Natural killer cell (primary cell): ENCODE results near the gene CCL21. TPM values are rescaled to one million over a fixed set of nuclear protein-coding genes. Genes with fewer than 3 reads are reported as not detected.
"Not testable (repeated sequence)": the region's sequence is repeated elsewhere in the genome, so short reads cannot be mapped to it uniquely, and the experiment has no call there.

Experiments
- ATAC-seq, 3 donors: fragments of 150-1000 bp in 2 of 3; fragments of 200-7000 bp in 1 of 3; cut with Tn5 transposase; 1 replicate in 1 of 3; 2 replicates in 2 of 3; pipeline ENCODE4 v1.10.0; 2021; ENCODE audit warnings: mild to moderate bottlenecking in 2 of 3, moderate library complexity in 2 of 3
- DNase-seq, 2 donors: peaks; one replicate each; pipeline versions ENCODE4 v3.0.0 to v3.0.0-alpha.2; 2013 to 2021; ENCODE audit warnings: mixed read lengths in 1 of 2
- H3K27ac ChIP-seq: one replicate; pipeline ENCODE4 v1.5.1; 2013; ENCODE audit warnings: mild to moderate bottlenecking, low read length
- H3K27me3 ChIP-seq: one replicate; pipeline ENCODE4 v1.6.1; 2013; ENCODE audit warnings: low read length; ENCODE audit not compliant: control insufficient read depth, insufficient read depth
- H3K36me3 ChIP-seq: one replicate; pipeline ENCODE4 v1.6.1; 2013; ENCODE audit warnings: low read length; ENCODE audit not compliant: control insufficient read depth, insufficient read depth
- H3K4me1 ChIP-seq: one replicate; pipeline ENCODE4 v1.6.1; 2013; ENCODE audit warnings: low read length; ENCODE audit not compliant: control insufficient read depth, insufficient read depth
- H3K4me3 ChIP-seq: one replicate; pipeline ENCODE4 v1.5.1; 2013; ENCODE audit warnings: low read length
- H3K9me3 ChIP-seq: one replicate; pipeline ENCODE4 v1.6.1; 2013; ENCODE audit warnings: low read length; ENCODE audit not compliant: control insufficient read depth, insufficient read depth
- H3K27ac Mint-ChIP-seq, 2 donors: one replicate each; pipeline ENCODE4 v1.8.0; 2022; ENCODE audit warnings: mild to moderate bottlenecking in 2 of 2, mixed read lengths in 2 of 2, moderate library complexity in 1 of 2
- H3K27me3 Mint-ChIP-seq, 2 donors: one replicate each; pipeline ENCODE4 v1.8.0; 2022; ENCODE audit warnings: low read depth in 2 of 2, mixed read lengths in 2 of 2
- H3K36me3 Mint-ChIP-seq: one replicate; pipeline ENCODE4 v1.8.0; 2022; ENCODE audit warnings: mixed read lengths
- H3K4me1 Mint-ChIP-seq, 2 donors: one replicate each; pipeline ENCODE4 v1.8.0; 2022; ENCODE audit warnings: mixed read lengths in 2 of 2
- H3K4me3 Mint-ChIP-seq: one replicate; pipeline ENCODE4 v1.8.0; 2022; ENCODE audit warnings: mild to moderate bottlenecking, moderate library complexity, mixed read lengths
- H3K9me3 Mint-ChIP-seq, 2 donors: one replicate each; pipeline ENCODE4 v1.8.0; 2022; ENCODE audit warnings: mixed read lengths in 2 of 2
- WGBS: methylation state at CpG from one replicate; pipeline ENCODE4 v1.1.7; 2013; ENCODE audit warnings: missing lambda C conversion rate; ENCODE audit not compliant: insufficient coverage; 5-methylcytosine and 5-hydroxymethylcytosine counted together
- intact Hi-C: fragments of 100-400 bp; cut with micrococcal nuclease; formaldehyde crosslinking; loops from one replicate; pipeline ENCODE4 v1.14.2; 2022
- total RNA-seq, 4 donors: library from RNA; stranded (reverse); fragments of 120-200 nt in 1 of 4; gene quantifications; one replicate each; pipeline versions ENCODE4 v1.2.3 to v1.2.4, GENCODE V29; 2013 to 2022
- TF ChIP-seq, protein P1 (sequence below): fragments of 200-600 bp; IDR thresholded peaks from one replicate; pipeline ENCODE4 v1.8.0; 2022; ENCODE audit warnings: antibody characterized with exemption

CCL21 gene, protein sequence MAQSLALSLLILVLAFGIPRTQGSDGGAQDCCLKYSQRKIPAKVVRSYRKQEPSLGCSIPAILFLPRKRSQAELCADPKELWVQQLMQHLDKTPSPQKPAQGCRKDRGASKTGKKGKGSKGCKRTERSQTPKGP
- total RNA-seq: not detected
- 0.16 TPM for total RNA-seq (2013)

DNA sequence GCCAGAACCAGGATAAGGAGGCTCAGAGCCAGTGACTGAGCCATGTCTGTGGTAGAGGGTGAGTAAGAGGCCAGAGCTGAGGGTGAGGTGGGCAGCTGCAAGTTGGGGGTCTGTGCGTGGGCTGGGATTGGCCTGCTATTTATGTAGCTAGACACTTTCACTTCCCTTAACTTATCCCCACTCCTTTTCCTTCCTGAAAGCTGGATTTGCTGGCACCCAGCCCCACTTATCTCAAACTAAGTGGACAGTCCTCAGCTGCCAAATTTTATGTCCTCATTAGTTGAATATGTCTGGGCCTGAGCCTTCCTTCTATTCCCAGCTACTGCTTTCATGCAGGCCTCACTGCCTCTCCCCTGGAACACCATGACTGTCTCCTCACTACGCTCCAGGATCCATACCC lies at the start of gene CCL21:
Gene CCL21 (minus strand): TSS at position 114 of the 400 bp plus-strand sequence. CDS start 70 bp downstream, at position 44.
- DNase-seq: no peak
- no peak within 1 kb of the TSS for H3K27ac ChIP-seq
- Mint-ChIP-seq H3K27me3 (peaks cover 16 to 27% of the 10 kb centered on the region in 2 donors), H3K36me3 (no peaks in the 10 kb centered on the region), H3K4me1 (no peaks in the 10 kb centered on the region), H3K27ac (no peak within 1 kb of the TSS), H3K9me3 (no peaks in the 10 kb centered on the region), H3K4me3 (no peak within 1 kb of the TSS)
- no peaks in the 10 kb centered on the region for H3K4me1 ChIP-seq
- no peaks in the 10 kb centered on the region for H3K27me3 ChIP-seq
- no peaks in the 10 kb centered on the region for H3K9me3 ChIP-seq
- no peak within 1 kb of the TSS for H3K4me3 ChIP-seq
- no peak for ATAC-seq
- intact Hi-C loops: no loop called here
- no peaks in the 10 kb centered on the region for H3K36me3 ChIP-seq
- no CpG with 5 or more reads among the region's 2 CpGs for WGBS
- TF ChIP-seq, protein P1, sequence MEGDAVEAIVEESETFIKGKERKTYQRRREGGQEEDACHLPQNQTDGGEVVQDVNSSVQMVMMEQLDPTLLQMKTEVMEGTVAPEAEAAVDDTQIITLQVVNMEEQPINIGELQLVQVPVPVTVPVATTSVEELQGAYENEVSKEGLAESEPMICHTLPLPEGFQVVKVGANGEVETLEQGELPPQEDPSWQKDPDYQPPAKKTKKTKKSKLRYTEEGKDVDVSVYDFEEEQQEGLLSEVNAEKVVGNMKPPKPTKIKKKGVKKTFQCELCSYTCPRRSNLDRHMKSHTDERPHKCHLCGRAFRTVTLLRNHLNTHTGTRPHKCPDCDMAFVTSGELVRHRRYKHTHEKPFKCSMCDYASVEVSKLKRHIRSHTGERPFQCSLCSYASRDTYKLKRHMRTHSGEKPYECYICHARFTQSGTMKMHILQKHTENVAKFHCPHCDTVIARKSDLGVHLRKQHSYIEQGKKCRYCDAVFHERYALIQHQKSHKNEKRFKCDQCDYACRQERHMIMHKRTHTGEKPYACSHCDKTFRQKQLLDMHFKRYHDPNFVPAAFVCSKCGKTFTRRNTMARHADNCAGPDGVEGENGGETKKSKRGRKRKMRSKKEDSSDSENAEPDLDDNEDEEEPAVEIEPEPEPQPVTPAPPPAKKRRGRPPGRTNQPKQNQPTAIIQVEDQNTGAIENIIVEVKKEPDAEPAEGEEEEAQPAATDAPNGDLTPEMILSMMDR: no peak

DNA sequence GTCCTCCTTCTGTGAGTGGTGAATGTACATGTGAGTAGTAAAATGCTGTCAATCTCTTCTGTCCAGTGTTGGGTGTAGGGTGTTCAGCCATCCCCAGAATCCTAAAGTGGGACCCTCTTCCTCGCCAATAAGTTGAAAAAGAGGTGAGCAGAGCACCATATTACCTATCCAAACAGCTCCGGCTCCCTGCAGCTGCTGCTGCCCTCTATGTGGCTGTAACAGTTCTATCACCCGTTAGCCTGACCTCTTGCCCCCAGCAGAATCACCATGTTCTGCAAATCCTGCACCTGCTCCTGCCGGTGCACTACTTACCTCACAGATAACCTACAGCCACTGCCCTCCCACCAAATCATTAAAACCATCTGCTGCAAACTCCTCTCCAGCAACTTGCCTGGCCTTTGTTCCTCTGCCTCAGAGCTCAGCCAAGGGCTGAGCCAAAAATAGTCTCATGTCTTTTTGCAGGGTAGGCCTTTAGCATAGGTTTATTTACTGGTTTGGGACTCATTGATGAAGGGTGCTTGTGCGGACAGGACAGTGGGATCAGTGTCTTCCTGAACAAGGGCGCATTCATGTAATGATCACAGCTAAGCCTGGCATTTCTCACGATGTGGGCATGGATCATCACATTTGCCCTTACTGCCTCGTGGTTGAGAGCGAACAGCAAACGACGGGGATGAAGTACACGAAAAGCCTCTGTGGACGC lies 49.6 kb upstream of the CCL21 start:
- TF ChIP-seq, protein P1: no peak
- Histone ChIP-seq H3K27ac (no peak overlapping the region), H3K27me3 (peaks cover 12% of the 10 kb centered on the region), H3K4me3 (no peak overlapping the region), H3K36me3 (no peaks in the 10 kb centered on the region), H3K4me1 (peaks cover 3% of the 10 kb centered on the region), H3K9me3 (no peaks in the 10 kb centered on the region)
- no peak overlapping the region for H3K4me3 Mint-ChIP-seq
- WGBS: 86% methylated on average over 13 of the region's 13 CpGs
- intact Hi-C loops: loop anchor here (5.0 kb wide), 1 partner anchor 718 kb away; no protein-coding TSS in a partner anchor
- DNase-seq (no peak), ATAC-seq (no peak)
- H3K9me3 Mint-ChIP-seq: no peaks in the 10 kb centered on the region
- peaks cover 19 to 34% of the 10 kb centered on the region in 2 donors for H3K27me3 Mint-ChIP-seq
- no peaks in the 10 kb centered on the region for H3K36me3 Mint-ChIP-seq
- peaks cover 0 to 5% of the 10 kb centered on the region in 2 donors for H3K4me1 Mint-ChIP-seq
- no peak overlapping the region for H3K27ac Mint-ChIP-seq

DNA sequence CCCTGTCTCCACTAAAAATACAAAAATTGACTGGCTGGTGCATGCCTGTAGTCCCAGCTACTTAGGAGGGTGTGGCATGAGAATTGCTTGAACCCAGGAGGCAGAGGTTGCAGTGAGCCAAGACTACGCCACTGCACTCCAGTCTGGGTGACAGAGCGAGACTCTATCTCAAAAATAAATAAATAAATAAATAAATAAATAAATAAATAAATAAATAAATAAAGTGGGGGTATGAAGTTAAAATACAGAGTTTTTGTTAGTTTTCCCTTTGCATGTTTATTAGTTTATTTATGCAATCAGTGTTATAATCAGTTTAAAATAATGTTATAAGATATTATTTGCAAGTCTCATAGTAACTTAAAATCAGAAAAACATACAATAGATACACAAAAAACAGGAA lies 40.4 kb upstream of the CCL21 start:
- Mint-ChIP-seq H3K36me3 (peaks cover 11% of the 10 kb centered on the region), H3K27me3 (peaks cover 34 to 60% of the 10 kb centered on the region in 2 donors)
- H3K4me3 Mint-ChIP-seq, H3K27me3 ChIP-seq, H3K27ac ChIP-seq, intact Hi-C loops, H3K4me1 ChIP-seq, H3K4me3 ChIP-seq, ATAC-seq, DNase-seq, H3K36me3 ChIP-seq, H3K9me3 Mint-ChIP-seq, H3K27ac Mint-ChIP-seq, H3K9me3 ChIP-seq, H3K4me1 Mint-ChIP-seq: not testable (repeated sequence)
- no CpG with 5 or more reads among the region's 2 CpGs for WGBS

DNA sequence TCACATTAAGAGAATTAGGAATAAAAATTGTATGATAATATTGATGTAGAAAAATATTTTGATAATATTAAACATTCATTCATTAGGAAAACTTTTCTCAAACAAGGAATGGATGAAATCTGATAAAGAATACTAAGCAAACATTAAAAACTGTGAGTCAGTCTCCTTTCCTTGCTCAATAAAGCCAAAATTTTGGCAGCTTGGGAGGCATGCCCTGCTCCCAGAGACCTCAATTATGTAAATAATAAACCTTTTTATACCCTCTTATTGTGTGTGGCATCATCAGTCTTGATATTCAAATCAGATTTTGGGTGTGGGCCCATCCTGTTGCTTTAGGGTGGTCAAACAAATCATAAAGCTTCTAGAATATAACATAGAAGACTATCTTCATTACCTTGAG lies 36.6 kb upstream of the CCL21 start:
- intact Hi-C loops: no loop called here
- ATAC-seq: no peak
- Histone ChIP-seq H3K4me1 (no peaks in the 10 kb centered on the region), H3K27me3 (peaks cover 5% of the 10 kb centered on the region), H3K27ac (no peak overlapping the region), H3K9me3 (peaks cover 4% of the 10 kb centered on the region), H3K36me3 (no peaks in the 10 kb centered on the region), H3K4me3 (no peak overlapping the region)
- H3K27me3 Mint-ChIP-seq: peaks cover 28 to 43% of the 10 kb centered on the region in 2 donors
- peaks cover 11% of the 10 kb centered on the region for H3K36me3 Mint-ChIP-seq
- no peak for DNase-seq
- no peaks in the 10 kb centered on the region for H3K4me1 Mint-ChIP-seq
- H3K4me3 Mint-ChIP-seq: no peak overlapping the region
- TF ChIP-seq, protein P1: no peak
- no peaks in the 10 kb centered on the region for H3K9me3 Mint-ChIP-seq
- H3K27ac Mint-ChIP-seq: no peak overlapping the region
